ENCODE data around the gene SLCO3A1. TPM values are rescaled to one million over a fixed set of nuclear protein-coding genes. Genes with fewer than 3 reads are reported as not detected.

The SLCO3A1 gene
- total RNA-seq, 1 experiment from 2014 or later = 37.8 TPM

DNA sequence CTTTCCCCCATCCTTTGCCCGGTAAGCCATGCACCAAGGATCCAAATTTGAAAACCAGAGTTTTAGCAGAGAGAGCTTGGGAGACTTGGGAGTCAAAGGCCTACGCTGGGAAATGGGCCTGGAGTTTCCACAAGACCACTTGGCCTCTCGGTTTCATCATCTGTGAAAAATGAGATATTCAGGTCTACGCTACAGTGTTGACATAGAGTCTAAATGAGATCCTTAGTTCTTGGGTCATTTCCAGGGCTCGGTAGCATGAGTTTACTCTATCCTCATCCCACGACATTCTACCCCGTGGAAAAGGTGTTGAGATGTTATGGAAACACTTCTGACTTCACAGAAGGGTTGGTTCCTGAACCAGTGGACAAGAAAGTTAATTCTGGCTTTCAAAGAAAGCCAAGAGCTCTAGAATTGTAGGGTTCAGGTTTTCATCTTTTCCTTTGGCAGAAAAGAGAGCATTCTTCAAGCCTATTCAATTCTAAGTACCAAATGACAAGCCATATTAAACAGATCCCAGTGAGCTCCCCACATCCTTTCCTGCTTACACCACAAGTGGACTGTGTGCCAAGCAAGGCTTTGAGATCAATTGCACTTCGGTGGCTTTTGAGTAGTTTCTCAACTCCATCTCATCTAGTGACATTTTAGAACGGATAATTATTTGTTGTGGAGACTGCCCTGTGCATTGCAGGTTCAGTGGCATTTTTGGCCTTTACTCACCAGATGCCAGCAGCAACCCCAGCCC, 219.7 kb downstream of the SLCO3A1 start:
- H3K4me2 ChIP-seq = no peak overlapping the region
- peaks cover 34% of the 10 kb centered on the region for H3K4me1 ChIP-seq (replicated peaks; ENCODE audit: insufficient read depth)
- intact Hi-C loops (cut with micrococcal nuclease; ENCODE audit: unreplicated experiment) = no loop called here
- H3K9me2 ChIP-seq (ENCODE audit: insufficient read depth) = no peaks in the 10 kb centered on the region
- H2AFZ ChIP-seq = no peak overlapping the region
- H3K27ac ChIP-seq = no peak overlapping the region
- peaks cover 11% of the 10 kb centered on the region for H3F3A ChIP-seq (ENCODE audit: insufficient read depth, low read depth)
- H3K9me3 ChIP-seq (ENCODE audit: insufficient read depth, low read depth) = no peaks in the 10 kb centered on the region
- no peak for DNase-seq
- BruUV-seq (replicated peaks) = no TSS peak
- H3K36me3 ChIP-seq (ENCODE audit: low read depth) = no peaks in the 10 kb centered on the region
- POLR2A ChIA-PET (ENCODE audit: unreplicated experiment) = no interaction called here
- H3K79me2 ChIP-seq (ENCODE audit: low read depth) = peaks cover 45% of the 10 kb centered on the region
- CTCF ChIA-PET = no interaction called here
- H4K20me1 ChIP-seq (ENCODE audit: insufficient read depth) = no peaks in the 10 kb centered on the region
- no peak overlapping the region for H3K4me3 ChIP-seq
- no peaks in the 10 kb centered on the region for H3K27me3 ChIP-seq (ENCODE audit: insufficient read depth, low read depth)
- TF ChIP-seq, protein P1, sequence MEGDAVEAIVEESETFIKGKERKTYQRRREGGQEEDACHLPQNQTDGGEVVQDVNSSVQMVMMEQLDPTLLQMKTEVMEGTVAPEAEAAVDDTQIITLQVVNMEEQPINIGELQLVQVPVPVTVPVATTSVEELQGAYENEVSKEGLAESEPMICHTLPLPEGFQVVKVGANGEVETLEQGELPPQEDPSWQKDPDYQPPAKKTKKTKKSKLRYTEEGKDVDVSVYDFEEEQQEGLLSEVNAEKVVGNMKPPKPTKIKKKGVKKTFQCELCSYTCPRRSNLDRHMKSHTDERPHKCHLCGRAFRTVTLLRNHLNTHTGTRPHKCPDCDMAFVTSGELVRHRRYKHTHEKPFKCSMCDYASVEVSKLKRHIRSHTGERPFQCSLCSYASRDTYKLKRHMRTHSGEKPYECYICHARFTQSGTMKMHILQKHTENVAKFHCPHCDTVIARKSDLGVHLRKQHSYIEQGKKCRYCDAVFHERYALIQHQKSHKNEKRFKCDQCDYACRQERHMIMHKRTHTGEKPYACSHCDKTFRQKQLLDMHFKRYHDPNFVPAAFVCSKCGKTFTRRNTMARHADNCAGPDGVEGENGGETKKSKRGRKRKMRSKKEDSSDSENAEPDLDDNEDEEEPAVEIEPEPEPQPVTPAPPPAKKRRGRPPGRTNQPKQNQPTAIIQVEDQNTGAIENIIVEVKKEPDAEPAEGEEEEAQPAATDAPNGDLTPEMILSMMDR (conservative IDR thresholded peaks at IDR 0.05) = no peak
- no peak for TF ChIP-seq EZH2 (IDR thresholded peaks at IDR 0.05; ENCODE audit: low read depth)

DNA sequence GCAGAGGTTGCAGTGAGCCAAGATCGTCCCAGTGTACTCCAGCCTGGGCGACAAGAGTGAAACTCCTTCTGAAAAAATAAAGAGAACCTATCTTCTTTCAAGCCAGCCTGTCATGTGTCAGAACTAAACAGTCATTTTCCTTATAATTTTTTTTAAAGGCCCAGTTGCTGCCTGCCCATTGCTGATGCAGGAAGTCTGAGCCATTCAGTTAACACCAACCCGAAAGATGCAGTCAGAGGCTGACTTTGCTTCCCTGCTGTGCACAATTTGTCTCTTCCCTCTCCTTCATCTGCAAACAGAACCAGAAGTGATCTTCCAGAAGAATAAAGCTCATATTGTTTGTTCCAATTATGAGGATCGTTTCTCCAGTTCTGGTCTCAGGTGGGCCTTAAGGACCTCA, 220.6 kb downstream of the SLCO3A1 start:
- no peak for DNase-seq
- H3K4me2 ChIP-seq = 0 out of 2 replicates have a peak overlapping the region, but pooled peaks have one; percentile 7
- H2AFZ ChIP-seq = no peak overlapping the region
- H3K27me3 ChIP-seq (ENCODE audit: insufficient read depth, low read depth) = no peaks in the 10 kb centered on the region
- H3F3A ChIP-seq (ENCODE audit: insufficient read depth, low read depth) = peaks cover 10% of the 10 kb centered on the region
- H3K79me2 ChIP-seq (ENCODE audit: low read depth) = peaks cover 40% of the 10 kb centered on the region
- no peak overlapping the region for H3K4me3 ChIP-seq
- peak overlapping the region; percentile 35 for H3K27ac ChIP-seq
- TF ChIP-seq, protein P1 (conservative IDR thresholded peaks at IDR 0.05) = no peak
- TF ChIP-seq EZH2 (IDR thresholded peaks at IDR 0.05; ENCODE audit: low read depth) = no peak
- ChIA-PET CTCF (interaction anchor here (2.6 kb wide), 1 partner anchor 133 kb away, joined by 6 read pairs; no protein-coding TSS in a partner anchor), POLR2A (ENCODE audit: unreplicated experiment) (interaction anchor here (0.6 kb wide), 1 partner anchor 186 kb away, joined by 4 read pairs; no protein-coding TSS in a partner anchor)
- no TSS peak for BruUV-seq (replicated peaks)
- H3K36me3 ChIP-seq (ENCODE audit: low read depth) = no peaks in the 10 kb centered on the region
- intact Hi-C loops (cut with micrococcal nuclease; ENCODE audit: unreplicated experiment) = no loop called here
- H3K4me1 ChIP-seq (replicated peaks; ENCODE audit: insufficient read depth) = peaks cover 26% of the 10 kb centered on the region
- H3K9me3 ChIP-seq (ENCODE audit: insufficient read depth, low read depth) = no peaks in the 10 kb centered on the region
- H4K20me1 ChIP-seq (ENCODE audit: insufficient read depth) = no peaks in the 10 kb centered on the region
- H3K9me2 ChIP-seq (ENCODE audit: insufficient read depth) = no peaks in the 10 kb centered on the region

DNA sequence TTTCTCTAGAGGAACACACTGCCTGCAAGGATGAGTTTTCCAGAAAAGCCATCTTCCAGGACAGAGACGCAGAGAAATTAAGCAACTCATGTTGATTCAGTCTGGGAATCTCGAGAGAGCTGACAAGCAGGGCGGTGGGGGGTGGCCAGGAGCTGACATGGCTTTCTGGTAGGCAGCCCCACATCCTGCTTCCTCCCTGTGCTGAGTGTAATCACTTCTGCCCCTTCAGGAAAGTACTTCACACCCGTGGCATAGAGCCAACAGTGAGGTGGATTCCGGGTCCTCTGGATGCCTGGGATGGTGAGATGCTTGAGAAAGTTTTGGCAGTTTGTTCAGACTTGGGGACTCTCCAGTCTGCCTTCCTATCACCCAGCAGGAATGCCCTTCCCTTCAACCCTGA, 221.1 kb downstream of the SLCO3A1 start:
- intact Hi-C loops (cut with micrococcal nuclease; ENCODE audit: unreplicated experiment) = loop anchor here (5.0 kb wide), 2 partner anchors 107 to 617 kb away; no protein-coding TSS in a partner anchor
- H4K20me1 ChIP-seq (ENCODE audit: insufficient read depth) = no peaks in the 10 kb centered on the region
- no peak overlapping the region for H2AFZ ChIP-seq
- H3K27ac ChIP-seq = peak overlapping the region; percentile 35
- ChIA-PET POLR2A (ENCODE audit: unreplicated experiment) (no interaction called here), CTCF (interaction anchor here (1.0 to 2.6 kb wide), 2 partner anchors 133 to 221 kb away, joined by 6 read pairs; partner anchors contain the start of gene SLCO3A1)
- peaks cover 22% of the 10 kb centered on the region for H3K4me1 ChIP-seq (replicated peaks; ENCODE audit: insufficient read depth)
- no peak overlapping the region for H3K4me3 ChIP-seq
- H3K36me3 ChIP-seq (ENCODE audit: low read depth) = no peaks in the 10 kb centered on the region
- no peaks in the 10 kb centered on the region for H3K9me3 ChIP-seq (ENCODE audit: insufficient read depth, low read depth)
- H3K27me3 ChIP-seq (ENCODE audit: insufficient read depth, low read depth) = no peaks in the 10 kb centered on the region
- H3F3A ChIP-seq (ENCODE audit: insufficient read depth, low read depth) = peaks cover 7% of the 10 kb centered on the region
- BruUV-seq (replicated peaks) = no TSS peak
- peaks cover 40% of the 10 kb centered on the region for H3K79me2 ChIP-seq (ENCODE audit: low read depth)
- TF ChIP-seq EZH2 (IDR thresholded peaks at IDR 0.05; ENCODE audit: low read depth) = no peak
- TF ChIP-seq, protein P1 (conservative IDR thresholded peaks at IDR 0.05) = no peak
- H3K9me2 ChIP-seq (ENCODE audit: insufficient read depth) = no peaks in the 10 kb centered on the region
- peak; percentile 41 to 57 for DNase-seq
- 0 out of 2 replicates have a peak overlapping the region, but pooled peaks have one; percentile 7 for H3K4me2 ChIP-seq

Data from PC-9 (cell line).